Keratinocyte (primary cell): ENCODE measurements around the gene MRTFA. TPM values are rescaled to one million over a fixed set of nuclear protein-coding genes. Genes with fewer than 3 reads are reported as not detected.

Experiments used
- DNase-seq: peaks from one replicate; pipeline ENCODE4 v3.0.0-alpha.2; 2011; ENCODE audit warnings: low read depth, missing footprints, low spot score
- FAIRE-seq: peaks from 2 replicates; lab custom pipeline; 2011; peaks lifted over from hg19 to GRCh38; lab: Jason Lieb, UNC
- H2AFZ ChIP-seq: 2 replicates; pipeline ENCODE4 v1.6.0; 2012; ENCODE audit warnings: low read length, control low read depth, inconsistent platforms; ENCODE audit not compliant: control insufficient read depth
- H3K27ac ChIP-seq: 2 replicates; pipeline ENCODE4 v1.5.1; 2011; ENCODE audit warnings: low read length; ENCODE audit not compliant: control insufficient read depth, insufficient read depth
- H3K27me3 ChIP-seq: 3 replicates; pipeline ENCODE4 v1.6.0; 2011; ENCODE audit warnings: low read length; ENCODE audit not compliant: control insufficient read depth, insufficient read depth; ENCODE audit errors: extremely low read depth
- H3K36me3 ChIP-seq, 2 experiments: 2 replicates in 1 of 2; 3 replicates in 1 of 2; pipeline ENCODE4 v1.5.1; 2011; ENCODE audit warnings: low read length in 2 of 2, mild to moderate bottlenecking in 1 of 2; ENCODE audit not compliant: control insufficient read depth in 2 of 2, insufficient read depth in 2 of 2; ENCODE audit errors: extremely low read depth in 1 of 2
- H3K4me1 ChIP-seq: 3 replicates; pipeline ENCODE4 v1.5.1; 2011; ENCODE audit warnings: low read length; ENCODE audit not compliant: control insufficient read depth, insufficient read depth; ENCODE audit errors: extremely low read depth
- H3K4me2 ChIP-seq: 3 replicates; pipeline ENCODE4 v1.6.0; 2011; ENCODE audit warnings: low read depth, low read length; ENCODE audit not compliant: control insufficient read depth, insufficient read depth; ENCODE audit errors: extremely low read depth
- H3K4me3 ChIP-seq, 3 experiments: fragments of 200-600 bp in 1 of 3; sonication (generic) in 1 of 3; 2 replicates in 2 of 3; 3 replicates in 1 of 3; pipeline ENCODE4 v1.5.1; 2011 to 2016; ENCODE audit warnings: low read length in 3 of 3, mild to moderate bottlenecking in 3 of 3, control low read depth in 2 of 3, inconsistent platforms in 1 of 3, low read depth in 1 of 3, mixed read lengths in 1 of 3, mixed run types in 1 of 3, moderate library complexity in 1 of 3; ENCODE audit not compliant: control insufficient read depth in 2 of 3, insufficient read depth in 2 of 3; ENCODE audit errors: extremely low read depth in 1 of 3
- H3K79me2 ChIP-seq: 2 replicates; pipeline ENCODE4 v1.6.0; 2012; ENCODE audit warnings: low read length; ENCODE audit not compliant: control insufficient read depth, insufficient read depth
- H3K9ac ChIP-seq: 3 replicates; pipeline ENCODE4 v1.6.0; 2011; ENCODE audit warnings: low read length; ENCODE audit not compliant: control insufficient read depth, insufficient read depth; ENCODE audit errors: extremely low read depth
- H3K9me1 ChIP-seq: 3 replicates; pipeline ENCODE4 v1.6.0; 2011; ENCODE audit warnings: low read length; ENCODE audit not compliant: control insufficient read depth, insufficient read depth; ENCODE audit errors: extremely low read depth
- H3K9me3 ChIP-seq: 2 replicates; pipeline ENCODE4 v1.5.1; 2012; ENCODE audit warnings: low read depth, low read length; ENCODE audit not compliant: control insufficient read depth
- H4K20me1 ChIP-seq: 3 replicates; pipeline ENCODE4 v1.6.0; 2011; ENCODE audit warnings: low read length; ENCODE audit not compliant: control insufficient read depth, insufficient read depth; ENCODE audit errors: extremely low read depth
- EZH2 ChIP-seq: IDR thresholded peaks from one replicate; pipeline ENCODE4 v1.6.1; 2012; ENCODE audit warnings: inconsistent platforms, mild to moderate bottlenecking, low read length, moderate library complexity
- dilution Hi-C: fragments of 300-500 bp; cut with MboI; formaldehyde crosslinking; loops from one replicate; pipeline ENCODE4 v1.7.0; 2020; ENCODE audit warnings: low sequenced_read_pairs; ENCODE audit not compliant: extremely low pct_ligation_motif_present
- polyA plus RNA-seq, 5 experiments: library from polyadenylated mRNA; depleted of rRNA in 3 of 5; stranded (reverse) in 3 of 5; stranded (forward) in 1 of 5; unstranded in 1 of 5; fragments of >200 nt; gene quantifications; 1 replicate in 1 of 5; 2 replicates in 3 of 5; 3 replicates in 1 of 5; pipeline versions ENCODE4 v1.2.1 to v1.2.3, GENCODE V29; 2011 to 2012; ENCODE audit warnings: missing spikeins in 2 of 5, low read depth in 1 of 5, low replicate concordance in 1 of 5
- TF ChIP-seq, protein P1 (sequence below), 3 experiments: IDR thresholded peaks in 1 of 3; conservative IDR thresholded peaks in 1 of 3; optimal IDR thresholded peaks in 1 of 3; 2 replicates in 2 of 3; 3 replicates in 1 of 3; pipeline versions ENCODE3 to v1.5.1; 2011; ENCODE audit warnings: low read length in 3 of 3, mild to moderate bottlenecking in 3 of 3, moderate library complexity in 2 of 3, control low read depth in 1 of 3, inconsistent platforms in 1 of 3; ENCODE audit not compliant: insufficient read depth in 2 of 3; ENCODE audit errors: extremely low read depth in 1 of 3

The MRTFA gene
- polyA plus RNA-seq, 1 donor (not counting 4 experiments of a cell fraction or from before 2014, with no cell fraction given): 6.5 TPM

DNA sequence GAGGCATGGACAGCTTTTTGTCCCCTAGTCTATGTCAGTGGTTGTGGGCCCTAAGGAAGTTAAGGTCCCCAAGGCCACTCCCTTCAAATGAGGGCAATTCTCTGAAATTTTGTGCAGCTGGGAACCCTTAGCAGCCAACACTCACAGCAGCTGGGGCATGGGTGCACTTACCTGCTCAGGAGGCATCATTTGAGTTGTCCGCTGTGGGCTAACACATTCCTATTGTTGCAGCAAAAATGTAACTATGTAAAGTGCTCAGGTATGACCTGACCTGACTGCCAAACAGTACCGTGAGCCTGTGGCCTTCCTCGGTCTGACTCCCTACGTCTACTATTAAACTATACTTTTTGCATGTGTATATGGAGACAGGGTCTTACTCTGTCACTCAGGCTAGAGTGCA, 5.8 kb upstream of the MRTFA start:
- no peaks in the 10 kb centered on the region for H3K36me3 ChIP-seq
- H3K27ac ChIP-seq: no peak overlapping the region
- no peaks in the 10 kb centered on the region for H3K9me3 ChIP-seq
- H3K4me1 ChIP-seq: peaks cover 27% of the 10 kb centered on the region
- no peaks in the 10 kb centered on the region for H3K9me1 ChIP-seq
- no peaks in the 10 kb centered on the region for H3K79me2 ChIP-seq
- dilution Hi-C loops: loop anchor here (25.0 kb wide), 1 partner anchor 105 kb away; no protein-coding TSS in a partner anchor
- FAIRE-seq (no peak), DNase-seq (no peak)
- no peaks in the 10 kb centered on the region for H3K27me3 ChIP-seq
- no peak overlapping the region for H2AFZ ChIP-seq
- H4K20me1 ChIP-seq: no peaks in the 10 kb centered on the region
- no peak overlapping the region for H3K4me3 ChIP-seq
- TF ChIP-seq, protein P1, sequence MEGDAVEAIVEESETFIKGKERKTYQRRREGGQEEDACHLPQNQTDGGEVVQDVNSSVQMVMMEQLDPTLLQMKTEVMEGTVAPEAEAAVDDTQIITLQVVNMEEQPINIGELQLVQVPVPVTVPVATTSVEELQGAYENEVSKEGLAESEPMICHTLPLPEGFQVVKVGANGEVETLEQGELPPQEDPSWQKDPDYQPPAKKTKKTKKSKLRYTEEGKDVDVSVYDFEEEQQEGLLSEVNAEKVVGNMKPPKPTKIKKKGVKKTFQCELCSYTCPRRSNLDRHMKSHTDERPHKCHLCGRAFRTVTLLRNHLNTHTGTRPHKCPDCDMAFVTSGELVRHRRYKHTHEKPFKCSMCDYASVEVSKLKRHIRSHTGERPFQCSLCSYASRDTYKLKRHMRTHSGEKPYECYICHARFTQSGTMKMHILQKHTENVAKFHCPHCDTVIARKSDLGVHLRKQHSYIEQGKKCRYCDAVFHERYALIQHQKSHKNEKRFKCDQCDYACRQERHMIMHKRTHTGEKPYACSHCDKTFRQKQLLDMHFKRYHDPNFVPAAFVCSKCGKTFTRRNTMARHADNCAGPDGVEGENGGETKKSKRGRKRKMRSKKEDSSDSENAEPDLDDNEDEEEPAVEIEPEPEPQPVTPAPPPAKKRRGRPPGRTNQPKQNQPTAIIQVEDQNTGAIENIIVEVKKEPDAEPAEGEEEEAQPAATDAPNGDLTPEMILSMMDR (optimal IDR thresholded peaks at IDR 0.05 in 1 of 3, IDR thresholded peaks at IDR 0.05 in 1 of 3, conservative IDR thresholded peaks at IDR 0.05 in 1 of 3; ENCODE audit: extremely low read depth in 1 of 3, insufficient read depth in 2 of 3, low read length in 3 of 3): no peak
- no peak for TF ChIP-seq EZH2
- no peak overlapping the region for H3K9ac ChIP-seq
- no peak overlapping the region for H3K4me2 ChIP-seq

DNA sequence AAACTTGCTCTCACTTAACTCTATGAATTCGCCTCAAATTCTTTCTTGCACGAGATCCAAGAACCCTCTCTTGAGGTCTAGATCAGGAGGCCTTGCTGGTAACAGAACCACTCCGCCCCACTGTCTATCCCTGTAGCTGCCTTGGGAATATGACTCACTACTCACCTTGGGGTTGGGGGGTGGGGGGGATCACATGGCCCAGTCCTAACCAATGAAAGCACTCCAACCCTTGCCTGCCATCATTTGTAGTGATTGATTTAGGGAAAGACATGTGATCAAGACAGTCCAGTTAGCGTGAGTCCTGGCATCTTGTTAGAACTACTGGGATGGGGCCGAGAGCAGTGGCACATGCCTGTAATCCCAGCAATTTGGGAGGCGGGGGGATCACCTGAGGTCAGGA, 4.8 kb upstream of the MRTFA start:
- H2AFZ ChIP-seq: no peak overlapping the region
- peaks cover 2% of the 10 kb centered on the region for H3K79me2 ChIP-seq
- DNase-seq (no peak), FAIRE-seq (no peak)
- no peak overlapping the region for H3K4me2 ChIP-seq
- no peak overlapping the region for H3K4me3 ChIP-seq
- TF ChIP-seq EZH2: no peak
- TF ChIP-seq, protein P1 (optimal IDR thresholded peaks at IDR 0.05 in 1 of 3, IDR thresholded peaks at IDR 0.05 in 1 of 3, conservative IDR thresholded peaks at IDR 0.05 in 1 of 3; ENCODE audit: extremely low read depth in 1 of 3, insufficient read depth in 2 of 3, low read length in 3 of 3): no peak
- dilution Hi-C loops: loop anchor here (25.0 kb wide), 1 partner anchor 104 kb away; no protein-coding TSS in a partner anchor
- H3K9ac ChIP-seq: no peak overlapping the region
- no peaks in the 10 kb centered on the region for H3K9me3 ChIP-seq
- no peaks in the 10 kb centered on the region for H3K36me3 ChIP-seq
- H3K27me3 ChIP-seq: no peaks in the 10 kb centered on the region
- H4K20me1 ChIP-seq: no peaks in the 10 kb centered on the region
- peaks cover 28% of the 10 kb centered on the region for H3K4me1 ChIP-seq
- no peak overlapping the region for H3K27ac ChIP-seq
- no peaks in the 10 kb centered on the region for H3K9me1 ChIP-seq
